ENCODE measurements around the gene ACOXL.
"Not testable (repeated sequence)": the region's sequence is repeated elsewhere in the genome, so short reads cannot be mapped to it uniquely, and the experiment has no call there.

The ACOXL gene

GRCh38 chr2:111042772-111043771 is 310.7 kb downstream of the ACOXL start:
- H3K4me3 ChIP-seq (ENCODE audit: low read depth, low read length) = no peak overlapping the region
- no peak for TF ChIP-seq CTCF (IDR thresholded peaks at IDR 0.05; ENCODE audit: low read depth, low read length)

GRCh38 chr2:111044066-111044465 is 311.7 kb downstream of the ACOXL start:
- no peak for TF ChIP-seq CTCF (IDR thresholded peaks at IDR 0.05; ENCODE audit: low read depth, low read length)
- no peak overlapping the region for H3K4me3 ChIP-seq (ENCODE audit: low read depth, low read length)

DNA sequence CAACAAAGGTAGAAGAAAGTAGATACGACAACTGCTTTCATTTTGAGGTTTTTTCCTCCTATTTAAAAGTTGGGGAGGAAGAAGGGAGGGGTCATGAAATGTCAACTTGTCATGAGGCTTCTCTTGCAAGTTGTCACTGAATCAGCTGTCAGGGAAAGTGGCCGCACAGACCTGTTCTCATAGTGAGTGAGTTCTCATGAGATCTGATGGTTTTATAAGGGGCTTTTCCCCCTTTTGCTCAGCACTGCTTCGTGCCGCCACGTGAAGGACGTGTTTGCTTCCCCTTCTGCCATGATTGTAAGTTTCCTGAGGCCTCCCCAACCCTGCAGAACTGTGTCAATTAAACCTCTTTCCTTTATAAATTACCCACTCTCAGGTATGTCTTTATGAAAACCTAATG is 312.9 kb downstream of the ACOXL start:
- H3K4me3 ChIP-seq (ENCODE audit: low read depth, low read length) = not testable (repeated sequence)

- TF ChIP-seq CTCF (IDR thresholded peaks at IDR 0.05; ENCODE audit: low read depth, low read length) = no peak
These were observed 313.5 kb downstream of the ACOXL start for GRCh38 chr2:111045771-111046444.

DNA sequence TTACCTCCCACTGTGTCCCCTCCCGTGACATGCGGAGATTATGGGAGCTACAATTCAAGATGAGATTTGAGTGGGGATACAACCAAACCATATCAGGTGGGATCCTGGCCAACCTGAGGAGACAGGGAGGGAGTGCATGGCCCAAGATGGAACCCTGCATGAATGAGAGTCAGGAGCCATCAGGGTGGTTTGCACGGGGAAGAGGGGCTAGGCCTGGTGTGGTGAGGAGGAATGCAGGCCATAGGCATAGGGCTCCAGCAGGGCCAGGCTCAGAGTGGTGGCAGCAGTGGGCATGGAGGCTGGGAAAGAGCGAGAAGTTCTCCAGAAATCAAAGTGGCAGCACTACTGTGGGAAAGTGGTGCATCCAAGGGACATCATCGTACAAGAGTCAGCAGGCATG is 314.3 kb downstream of the ACOXL start:
- TF ChIP-seq CTCF (IDR thresholded peaks at IDR 0.05; ENCODE audit: low read depth, low read length) = no peak
- no peak overlapping the region for H3K4me3 ChIP-seq (ENCODE audit: low read depth, low read length)

More at GRCh38 chr2:111045771-111046444, 313.5 kb downstream of the ACOXL start:
- H3K4me3 ChIP-seq (ENCODE audit: low read depth, low read length) = no peak overlapping the region

DNA sequence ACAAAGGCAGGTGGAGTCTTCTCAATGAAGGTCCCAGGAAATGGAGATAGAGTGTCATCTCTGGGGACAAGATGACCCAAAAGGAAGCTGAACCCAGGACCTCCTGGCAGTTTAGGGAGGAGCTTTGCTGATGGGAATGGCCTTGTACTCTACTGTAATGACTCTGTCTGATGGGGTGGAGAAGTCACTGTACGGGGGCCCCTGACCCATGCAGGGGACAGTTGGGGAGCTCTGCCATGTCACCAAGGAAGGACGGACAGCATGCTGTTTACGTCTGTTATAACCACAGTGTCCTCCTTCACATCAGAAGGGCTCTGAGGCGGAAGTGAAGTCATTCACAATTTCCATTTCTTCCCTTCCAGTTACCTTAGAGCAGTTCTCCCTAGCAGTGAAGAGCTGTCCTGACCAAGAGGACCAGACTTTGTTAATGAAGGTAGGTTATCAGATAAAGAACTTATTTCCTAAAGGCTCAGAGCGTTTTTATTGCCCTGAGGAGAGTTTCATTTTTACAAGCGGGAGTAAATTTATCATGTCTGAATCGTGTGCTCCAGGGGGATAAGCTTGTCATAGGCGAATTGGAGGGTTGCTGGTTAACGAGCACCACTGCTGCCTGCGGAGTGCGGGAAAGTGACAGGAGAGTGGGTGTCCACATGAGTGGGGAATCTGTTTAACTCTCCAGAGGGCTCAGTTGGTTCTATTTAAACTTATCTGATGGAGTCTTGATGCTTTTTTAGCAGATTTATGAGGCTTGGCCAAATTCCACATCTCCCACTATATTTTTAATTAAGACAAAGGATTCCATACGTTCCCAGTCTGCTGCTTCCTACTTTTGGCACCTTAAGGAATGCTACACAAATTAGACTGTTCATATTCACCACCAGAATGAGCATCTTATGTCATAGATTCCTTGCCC is 316.7 kb downstream of the ACOXL start:
- H3K4me3 ChIP-seq (ENCODE audit: low read depth, low read length) = no peak overlapping the region

More for the DNA sequence above, 316.7 kb downstream of the ACOXL start:
- no peak for TF ChIP-seq CTCF (IDR thresholded peaks at IDR 0.05; ENCODE audit: low read depth, low read length)

All from WI38 (cell line).